GM12865 (cell line): ENCODE data around the gene ABHD8.
"Not testable (repeated sequence)": the region's sequence is repeated elsewhere in the genome, so short reads cannot be mapped to it uniquely, and the experiment has no call there.

Experiments used
- DNase-seq: peaks from one replicate; pipeline ENCODE4 v3.0.0; 2010; ENCODE audit warnings: low read depth
- H3K4me3 ChIP-seq: 2 replicates; pipeline ENCODE4 v1.5.1; 2011; ENCODE audit warnings: mild to moderate bottlenecking, low read depth, low read length, control low read depth
- CTCF ChIP-seq: IDR thresholded peaks from 2 replicates; pipeline ENCODE4 v1.5.1; 2011; ENCODE audit warnings: low read length, control low read depth, low read depth, inconsistent platforms; ENCODE audit not compliant: insufficient read depth; ENCODE audit errors: missing control alignments

ABHD8 gene

GRCh38 chr19:17275441-17276175, 27.6 kb downstream of the ABHD8 start:
- DNase-seq = no peak
- no peak for TF ChIP-seq CTCF
- no peak overlapping the region for H3K4me3 ChIP-seq

GRCh38 chr19:17274892-17275291, 28.3 kb downstream of the ABHD8 start:
- DNase-seq, H3K4me3 ChIP-seq: not testable (repeated sequence)

- H3K4me3 ChIP-seq = no peak overlapping the region
- TF ChIP-seq CTCF = no peak
- DNase-seq = no peak
These were observed 34.5 kb downstream of the ABHD8 start for GRCh38 chr19:17268754-17269153.

- peak within 1 kb of the TSS; percentile 95 for H3K4me3 ChIP-seq
- peak; percentile 100 for DNase-seq
- TF ChIP-seq CTCF = no peak
These were observed 36.0 kb downstream of the ABHD8 start, which contains the start of gene BABAM1 for GRCh38 chr19:17266975-17267788. Gene BABAM1 (plus strand): TSS chr19:17267443. CDS start chr19:17268807, 1,364 bp downstream.

- peak overlapping the region; percentile 55 for H3K4me3 ChIP-seq
- TF ChIP-seq CTCF = no peak
- DNase-seq = no peak
These were observed 36.6 kb downstream of the ABHD8 start for GRCh38 chr19:17266589-17266974.

- no peak for DNase-seq
- no peak for TF ChIP-seq CTCF
- peak overlapping the region; percentile 55; the same call in 1 of the 2 replicates for H3K4me3 ChIP-seq
These were observed 37.2 kb downstream of the ABHD8 start for GRCh38 chr19:17266026-17266425.

- no peak within 1 kb of the TSS for H3K4me3 ChIP-seq
- no peak for TF ChIP-seq CTCF
- no peak for DNase-seq
These were observed 38.6 kb downstream of the ABHD8 start, which contains the start of gene USHBP1 for GRCh38 chr19:17264641-17264979. Gene USHBP1 (minus strand): TSS chr19:17264745. CDS start chr19:17264299, 446 bp downstream.
